GM12891 (cell line): ENCODE results near the gene ZSWIM7.

Source experiments
- PAX5 ChIP-seq: IDR thresholded peaks from 2 replicates; pipeline ENCODE4 v1.6.1; 2011; ENCODE audit warnings: low read length, moderate library complexity, mild to moderate bottlenecking; ENCODE audit not compliant: insufficient read depth, severe bottlenecking
- POLR2A ChIP-seq: IDR thresholded peaks from 2 replicates; pipeline ENCODE4 v1.6.1; 2011; ENCODE audit warnings: low read depth, low read length, control low read depth
- POLR2AphosphoS5 ChIP-seq: IDR thresholded peaks from 2 replicates; pipeline ENCODE4 v1.6.1; 2011; ENCODE audit warnings: low read depth, low read length, control low read depth
- POU2F2 ChIP-seq: IDR thresholded peaks from 2 replicates; pipeline ENCODE4 v1.6.1; 2011; ENCODE audit warnings: low read depth, mild to moderate bottlenecking, control low read depth, low read length, moderate library complexity
- SPI1 ChIP-seq: IDR thresholded peaks from 2 replicates; pipeline ENCODE4 v1.6.1; 2011; ENCODE audit warnings: low read depth, low read length, control low read depth
- TAF1 ChIP-seq: IDR thresholded peaks from 2 replicates; pipeline ENCODE4 v1.6.1; 2011; ENCODE audit warnings: low read depth, low read length, control low read depth

- no peak for TF ChIP-seq TAF1
- no peak for TF ChIP-seq POLR2A
- TF ChIP-seq POLR2AphosphoS5, result no peak
- TF ChIP-seq PAX5, result no peak
- TF ChIP-seq SPI1, result no peak
- no peak for TF ChIP-seq POU2F2
These were observed 21.6 kb downstream of the ZSWIM7 start for GRCh38 chr17:15977894-15978293.
